Urothelium cell line (cell line): ENCODE data around the gene SHC2.
"Not testable (repeated sequence)": the region's sequence is repeated elsewhere in the genome, so short reads cannot be mapped to it uniquely, and the experiment has no call there.

Experiments
- DNase-seq: peaks from one replicate; pipeline ENCODE4 v3.0.0; 2011; ENCODE audit warnings: low spot score, mixed read lengths
- FAIRE-seq: peaks from 2 replicates; lab custom pipeline; 2011; peaks lifted over from hg19 to GRCh38; lab: Jason Lieb, UNC

The SHC2 gene

DNA sequence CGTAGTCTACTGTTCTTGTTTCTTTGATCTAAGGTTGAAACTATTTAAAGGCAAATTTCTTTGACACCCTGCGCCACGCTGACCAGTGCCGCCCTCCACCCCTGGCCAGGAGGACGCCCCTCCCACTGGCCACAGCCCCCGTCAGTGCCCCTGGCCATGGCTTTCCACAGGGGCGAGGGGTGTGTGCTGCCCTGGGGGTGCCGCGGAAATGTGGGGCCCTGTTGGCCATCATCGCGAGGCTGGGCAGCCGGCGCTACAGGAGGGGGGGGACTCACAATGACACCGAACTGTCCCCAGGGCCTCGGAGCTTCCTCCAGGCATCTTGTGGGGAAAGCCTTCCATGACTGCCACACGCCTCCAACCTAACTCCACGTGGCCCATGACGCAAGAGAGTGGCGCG, 10.9 kb downstream of the SHC2 start:
- DNase-seq (no peak), FAIRE-seq (no peak)

- DNase-seq: no peak
- FAIRE-seq: no peak
Observed at GRCh38 chr19:447816-448560, 12.8 kb downstream of the SHC2 start.

GRCh38 chr19:447064-447426, 13.8 kb downstream of the SHC2 start:
- no peak for FAIRE-seq
- DNase-seq: no peak

- FAIRE-seq: no peak
- DNase-seq: no peak
Observed at GRCh38 chr19:444677-445210, 16.1 kb downstream of the SHC2 start.

DNA sequence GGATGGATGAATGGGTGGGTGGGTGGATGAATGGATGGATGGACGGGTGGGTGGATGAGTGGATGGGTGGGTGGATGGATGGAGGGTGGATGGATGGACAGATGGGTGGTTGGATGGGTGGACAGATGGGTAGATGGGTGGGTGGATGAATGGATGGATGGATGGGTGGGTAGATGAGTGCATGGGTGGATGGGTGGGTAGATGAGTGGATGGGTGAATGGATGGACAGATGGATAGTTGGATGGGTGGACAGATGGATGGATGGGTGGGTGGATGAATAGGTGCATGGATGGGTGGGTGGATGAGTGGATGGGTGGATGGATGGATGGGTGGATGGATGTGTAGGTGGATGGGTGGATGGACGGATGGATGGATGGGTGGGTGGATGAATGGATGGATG, 17.8 kb downstream of the SHC2 start:
- DNase-seq (no peak), FAIRE-seq (no peak)

DNA sequence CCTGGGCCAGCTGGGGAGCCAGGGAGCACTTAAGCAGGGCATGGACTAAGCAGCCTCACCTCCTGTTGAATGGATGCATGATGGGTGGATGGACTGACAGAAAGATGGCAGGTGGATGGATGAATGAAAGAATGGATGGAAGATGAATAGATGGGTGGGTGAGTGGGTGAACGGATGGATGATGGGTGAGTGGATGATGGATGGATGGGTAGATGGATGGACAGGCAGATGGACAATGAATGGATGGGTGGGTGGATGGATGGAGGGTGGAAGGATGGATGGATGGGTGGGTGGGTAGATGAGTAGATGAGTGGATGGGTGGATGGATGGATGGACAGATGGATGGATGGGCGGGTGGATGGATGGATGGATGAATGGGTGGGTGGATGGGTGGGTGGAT, 18.7 kb downstream of the SHC2 start:
- FAIRE-seq: no peak
- DNase-seq: no peak

DNA sequence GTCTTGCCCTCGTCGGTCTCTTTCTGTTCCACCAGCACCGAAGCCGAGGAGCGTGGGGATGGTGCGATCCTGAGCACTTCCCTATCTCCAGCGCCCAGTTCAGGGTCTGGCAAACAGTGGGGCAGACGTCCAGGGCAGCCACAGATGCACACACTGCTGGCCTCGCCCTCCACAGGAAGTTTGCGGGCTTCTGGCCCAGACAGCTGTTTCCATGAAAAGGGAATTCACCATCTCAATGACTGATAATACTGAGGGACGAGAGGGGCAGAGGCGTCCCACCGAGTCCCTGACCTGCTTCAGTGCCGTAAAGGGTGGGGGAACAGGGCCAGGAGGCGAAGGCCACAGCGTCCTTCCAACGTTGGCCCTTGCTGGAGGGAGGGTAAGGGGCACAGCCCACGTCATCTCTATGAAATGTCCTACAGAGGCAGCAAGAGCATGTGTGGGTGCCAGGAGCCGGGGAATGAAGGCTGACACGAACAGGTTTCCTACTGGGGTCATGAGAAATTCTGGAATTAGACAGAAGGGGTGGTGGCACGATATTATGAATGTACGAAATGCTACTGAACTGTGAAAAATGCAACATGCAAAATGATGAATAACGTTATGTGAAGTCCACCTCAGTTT, 19.5 kb downstream of the SHC2 start:
- DNase-seq (no peak), FAIRE-seq (no peak)

DNA sequence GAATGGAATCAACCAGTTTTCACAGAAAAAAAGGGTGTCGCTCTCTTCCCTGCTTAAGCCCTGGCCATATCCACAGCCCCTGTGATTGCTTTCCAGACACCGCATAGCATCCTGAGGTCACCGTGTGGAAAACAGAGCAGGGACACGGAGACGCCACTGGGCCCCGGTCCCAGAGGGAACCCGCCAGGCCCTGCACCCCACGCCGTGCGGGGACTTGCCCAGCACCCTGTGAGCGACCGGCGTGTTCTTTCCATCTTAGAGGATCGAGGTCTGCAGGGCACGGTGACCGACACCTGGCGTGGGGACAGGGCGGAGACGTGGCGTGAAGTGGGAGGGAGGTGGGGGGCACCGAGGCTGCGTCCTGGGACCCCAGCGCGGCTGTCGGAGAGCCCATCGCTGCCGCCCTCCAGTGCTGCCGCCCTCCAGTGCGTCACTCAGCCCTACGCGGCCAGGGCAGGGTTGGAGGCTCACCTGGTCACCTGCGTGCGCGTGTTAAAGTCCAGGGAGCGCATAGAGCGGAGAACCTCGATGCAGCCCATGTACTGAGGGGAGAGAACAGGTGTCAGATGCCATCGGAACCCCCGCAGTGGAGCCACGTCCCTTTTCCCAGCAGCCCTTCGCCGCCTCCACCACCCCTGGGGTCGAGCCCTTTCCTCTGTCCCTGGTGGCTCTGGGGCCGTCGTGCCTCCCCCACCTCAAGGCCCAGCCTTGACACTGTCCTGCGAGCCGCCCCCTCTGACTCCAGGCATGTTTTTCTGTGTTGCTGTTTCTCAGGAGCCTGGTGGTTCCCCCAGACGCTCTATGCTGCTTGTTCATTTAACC, 20.2 kb downstream of the SHC2 start:
- FAIRE-seq (no peak), DNase-seq (no peak)

DNA sequence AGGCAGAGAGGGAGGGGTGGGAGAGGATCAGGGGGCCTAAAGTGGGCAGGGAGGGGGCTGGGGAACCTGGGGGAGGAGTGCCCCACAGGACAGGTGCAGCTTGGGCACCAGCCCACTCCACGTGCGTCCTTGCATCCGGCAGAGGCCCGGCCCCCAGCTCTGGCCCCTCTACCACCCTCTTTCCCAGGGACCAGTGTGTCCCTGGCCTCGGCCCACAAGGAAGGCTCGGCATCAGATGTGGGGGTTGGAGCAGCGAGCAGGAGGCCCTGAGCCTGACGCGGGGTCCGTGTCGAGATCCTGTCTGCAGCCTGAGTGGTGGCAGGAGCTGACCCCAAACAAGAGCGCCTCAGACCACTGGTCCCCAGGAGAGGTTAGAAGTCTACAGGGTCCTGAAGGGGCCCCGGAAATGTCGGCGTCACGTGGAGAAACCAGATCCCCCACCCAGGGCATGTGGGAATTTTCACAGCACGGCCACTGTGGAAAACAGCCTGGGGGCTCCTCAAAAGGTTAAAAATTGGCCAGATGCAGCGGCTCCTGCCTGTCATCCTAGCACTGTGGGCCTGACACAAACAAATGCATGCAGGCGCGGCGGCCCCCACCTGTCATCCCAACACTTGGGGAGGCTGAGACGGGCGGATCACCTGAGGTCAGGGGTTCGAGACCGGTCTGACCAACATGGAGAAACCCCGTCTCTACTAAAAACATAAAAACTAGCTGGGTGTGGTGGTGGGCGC, 21.5 kb downstream of the SHC2 start:
- DNase-seq: no peak
- no peak for FAIRE-seq

DNA sequence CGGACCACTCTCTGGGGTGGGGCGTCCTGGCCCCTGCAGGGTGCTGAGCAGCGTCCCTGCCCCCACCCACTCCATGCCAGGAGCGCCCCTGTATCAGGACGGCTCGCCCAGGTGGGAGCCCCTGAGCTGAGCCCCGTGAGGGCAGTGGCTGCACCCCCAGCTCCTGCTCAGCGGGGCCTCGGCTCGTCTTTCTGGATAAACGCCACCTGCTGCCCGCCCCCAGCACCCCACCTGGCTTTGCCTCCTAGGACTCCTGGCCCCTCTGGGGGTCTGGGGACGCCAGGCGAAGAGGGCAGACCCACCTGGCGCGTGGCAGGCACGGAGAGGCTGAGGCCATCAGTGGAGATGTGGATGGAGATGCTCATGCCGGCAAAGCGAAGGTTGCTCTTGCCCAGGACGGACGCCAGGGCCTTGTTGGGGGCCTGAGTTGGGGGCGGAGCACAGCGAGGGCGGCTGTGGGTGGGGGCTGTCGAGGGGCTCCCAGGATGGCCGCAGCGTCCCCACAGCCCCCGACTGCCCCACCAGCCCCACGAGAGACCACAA, 22.3 kb downstream of the SHC2 start:
- no peak for DNase-seq
- FAIRE-seq: no peak

- FAIRE-seq: no peak
- DNase-seq: no peak
Observed at GRCh38 chr19:437041-437440, 23.8 kb downstream of the SHC2 start.

GRCh38 chr19:436413-436950, 24.4 kb downstream of the SHC2 start:
- FAIRE-seq: no peak
- no peak for DNase-seq

DNA sequence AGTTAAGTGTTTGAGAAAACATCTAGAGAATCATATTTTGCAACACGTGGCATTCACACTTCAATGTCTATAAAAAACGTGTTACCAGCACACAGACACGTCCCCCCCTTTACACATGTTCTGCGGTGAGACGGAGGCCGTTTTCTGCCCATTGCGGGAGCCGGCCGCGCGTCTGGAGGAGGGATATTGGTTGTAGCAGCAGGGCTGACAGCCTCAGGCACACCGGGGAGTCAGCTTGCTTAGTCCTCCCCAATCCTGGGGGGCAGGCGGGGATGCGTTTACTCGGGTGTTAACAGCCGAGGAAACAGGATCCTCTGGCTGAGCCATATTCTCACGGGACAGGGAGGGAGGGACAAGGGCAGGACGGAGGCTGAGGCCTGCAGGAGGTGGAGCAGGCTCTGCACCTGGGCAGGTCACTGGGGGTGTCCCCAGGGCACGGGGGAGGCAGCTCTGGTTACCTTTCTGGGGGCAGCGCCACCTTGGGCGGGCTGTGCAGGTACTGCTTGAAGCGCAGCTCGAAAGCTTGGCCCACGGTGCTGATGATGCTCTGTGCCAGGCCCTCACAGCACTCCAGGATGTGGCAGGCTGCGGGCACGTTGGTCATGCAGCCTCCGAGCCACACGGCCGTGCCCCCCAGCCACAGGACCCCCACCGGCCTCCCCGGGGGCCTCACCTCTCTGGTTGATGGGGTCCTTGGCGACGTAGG, 25.0 kb downstream of the SHC2 start:
- no peak for DNase-seq
- no peak for FAIRE-seq

GRCh38 chr19:435056-435706, 25.7 kb downstream of the SHC2 start:
- DNase-seq (no peak), FAIRE-seq (no peak)

- FAIRE-seq: peak; percentile 27
- no peak for DNase-seq
Observed at GRCh38 chr19:434152-434960, 26.5 kb downstream of the SHC2 start.

DNA sequence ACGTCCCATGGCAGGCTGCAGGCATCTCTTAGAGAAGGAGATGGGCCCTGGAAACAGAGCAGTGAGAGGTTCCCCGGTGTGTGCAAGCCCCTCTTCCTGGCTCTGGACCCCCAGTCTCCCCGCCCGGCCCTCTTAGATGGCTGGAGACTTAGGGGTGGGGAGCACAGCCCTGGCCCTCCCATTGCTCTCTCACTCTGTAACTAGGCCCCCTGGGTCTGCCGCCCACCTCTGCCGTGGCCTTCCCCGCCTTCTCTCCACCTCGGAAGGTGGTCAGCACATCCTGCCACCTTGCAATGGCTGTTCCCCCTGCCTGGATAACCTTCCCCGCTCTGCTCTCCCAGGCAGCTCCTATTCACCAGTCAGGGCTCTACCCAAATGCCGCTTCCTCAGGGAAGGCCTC, 30.1 kb downstream of the SHC2 start:
- FAIRE-seq: no peak
- no peak for DNase-seq

DNA sequence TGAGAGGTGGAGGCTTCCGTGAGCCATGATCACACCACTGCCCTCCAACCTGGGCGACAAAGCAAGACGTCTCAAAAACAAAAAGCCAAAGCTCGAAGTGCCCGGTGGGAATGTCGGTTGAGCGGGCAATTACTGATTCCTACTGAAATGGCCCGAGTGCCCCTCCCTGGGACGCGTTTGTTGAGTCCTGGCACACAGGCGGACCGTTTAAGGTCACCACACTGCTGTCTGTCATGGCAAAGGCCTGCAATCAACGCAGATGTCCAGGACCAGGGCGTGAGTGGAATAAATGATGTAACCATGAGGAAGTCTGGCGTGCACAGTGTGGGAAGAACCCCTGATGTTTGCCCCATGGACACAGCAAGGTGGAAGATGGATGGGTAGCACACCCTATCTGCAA, 32.7 kb downstream of the SHC2 start:
- FAIRE-seq (no peak), DNase-seq (no peak)

DNA sequence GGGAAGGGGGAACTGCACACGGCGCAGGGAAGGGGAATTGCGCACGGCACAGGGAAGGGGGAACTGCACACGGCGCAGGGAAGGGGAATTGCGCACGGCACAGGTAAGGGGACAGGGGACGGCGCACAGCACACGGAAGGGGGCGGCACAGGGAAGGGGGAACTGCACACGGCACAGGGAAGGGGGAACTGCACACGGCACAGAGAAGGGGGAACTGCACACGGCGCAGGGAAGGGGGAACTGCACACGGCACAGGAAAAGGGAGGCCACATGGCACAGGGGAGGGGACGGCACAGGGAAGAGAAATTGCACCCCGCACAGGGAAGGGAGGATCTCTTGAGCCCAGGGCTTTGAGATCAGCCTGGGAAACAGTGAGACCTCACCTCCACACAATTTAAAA, 33.2 kb downstream of the SHC2 start:
- FAIRE-seq, DNase-seq: not testable (repeated sequence)
